Heart right ventricle (tissue), 16 donors: ENCODE results near the gene HMCN2. TPM values are rescaled to one million over a fixed set of nuclear protein-coding genes. Genes with fewer than 3 reads are reported as not detected.

Source experiments
- ATAC-seq, 8 donors: fragments of 200-7000 bp; cut with Tn5 transposase; one replicate each; pipeline ENCODE4 v1.9.1; 2020; ENCODE audit warnings: mild to moderate bottlenecking in 8 of 8, moderate library complexity in 8 of 8, moderate number of reproducible peaks in 1 of 8
- DNase-seq, 2 donors: peaks; one replicate each; pipeline ENCODE4 v3.0.0-alpha.2; 2020
- H3K27ac ChIP-seq, 10 donors: fragments of 200-600 bp; sonication (generic) in 2 of 10; one replicate each; pipeline versions ENCODE4 v1.5.0 to v1.8.0; 2020 to 2022; ENCODE audit warnings: mild to moderate bottlenecking in 3 of 10
- H3K27me3 ChIP-seq, 7 donors: fragments of 200-600 bp; one replicate each; pipeline ENCODE4 v1.8.0; 2021 to 2022; ENCODE audit warnings: mild to moderate bottlenecking in 2 of 7
- H3K36me3 ChIP-seq, 9 donors: fragments of 200-600 bp; sonication (generic) in 1 of 9; one replicate each; pipeline versions ENCODE4 v1.5.0 to v1.8.0; 2020 to 2022; ENCODE audit warnings: mild to moderate bottlenecking in 2 of 9
- H3K4me1 ChIP-seq, 9 donors: fragments of 200-600 bp; sonication (generic) in 1 of 9; one replicate each; pipeline versions ENCODE4 v1.5.0 to v1.8.0; 2020 to 2022; ENCODE audit warnings: mild to moderate bottlenecking in 4 of 9
- H3K4me3 ChIP-seq, 10 donors: fragments of 200-600 bp; sonication (generic) in 2 of 10; one replicate each; pipeline versions ENCODE4 v1.5.0 to v1.8.0; 2020 to 2022; ENCODE audit warnings: mild to moderate bottlenecking in 7 of 10, moderate library complexity in 2 of 10
- H3K9me3 ChIP-seq, 11 donors: fragments of 200-600 bp in 10 of 11; sonication (generic) in 2 of 11; one replicate each; pipeline versions ENCODE4 v1.5.0 to v1.8.0; 2013 to 2022; ENCODE audit warnings: mild to moderate bottlenecking in 2 of 11, control low read depth in 1 of 11, moderate library complexity in 1 of 11
- WGBS, 2 donors: extraction: QIAGEN DNeasy Blood & Tissue Kit; methylation state at CpG; one replicate each; pipeline ENCODE4 v1.1.7; 2013; ENCODE audit warnings: inconsistent platforms in 1 of 2; 5-methylcytosine and 5-hydroxymethylcytosine counted together
- intact Hi-C, 10 donors: fragments of 100-400 bp; cut with DNase I; formaldehyde crosslinking; loops; one replicate each; pipeline versions ENCODE4 v1.11.1 to v1.14.2; 2022
- polyA plus RNA-seq, 2 donors: library from polyadenylated mRNA; stranded (reverse); fragments of 200-250 nt; gene quantifications; one replicate each; pipeline ENCODE4 v1.2.3, GENCODE V29; 2013
- total RNA-seq, 10 donors: library from RNA; stranded (reverse); fragmentation: NEBNext Ultra II Directional in 3 of 10; extraction: Animal tissue kit (Norgen Biotek cat#: 25700) in 3 of 10; gene quantifications; one replicate each; pipeline versions ENCODE4 v1.2.1 to v1.2.4, GENCODE V29; 2021 to 2023
- TF ChIP-seq, protein P1 (sequence below), 9 donors: fragments of 200-600 bp; sonication (generic) in 2 of 9; IDR thresholded peaks; one replicate each; pipeline versions ENCODE4 v1.5.0 to v1.8.0; 2021 to 2022; ENCODE audit warnings: antibody characterized with exemption in 9 of 9, mild to moderate bottlenecking in 5 of 9, moderate library complexity in 1 of 9
- donor health status: Arrhythmogenic right ventricular cardiomyopathy.
- donor health status: ischemic (EF 13 %, LVEDD 7.1; RV severe dilation, severe dysfunction).
- donor health status: healthy with polysubstance abuse.
- donor health status: DM: no; HTN: yes; CAD: no.
- donor health status: DM: no; HTN: no; CAD: no.
- donor health status: ischemic (EF 25% LVEDD 6.9; RV normal size, moderate dysfunction).
- donor health status: ischemic (EF 25% LVEDD 5.7; RV mildly dilated, moderate dysfunction).
- donor health status: healthy.
- donor health status: DM: yes; HTN: yes; CAD: no.
- donor health status: Ischemic cardiomyopathy.
- donor health status: ischemic (EF 35%, LVEDD 5.7; RV mildly dilated, moderate dysfunction).
- donor health status: nonischemic (EF 11% LVEDD 7.7; RV severe dilation, severe dysfunction).
- donor health status: DM: yes; HTN: yes; CAD: no.
- donor health status: PGD.
- donor health status: ischemic (EF 29% LVEDD 5.4; RV normal size, mild dysfunction).
- donor health status: nonischemic (EF 23%, LVEDD 6.1; RV moderate dilation, normal function).

The HMCN2 gene
- total and polyA plus RNA-seq, 12 donors = 2.6 to 10.2 (median 4.9) TPM

DNA sequence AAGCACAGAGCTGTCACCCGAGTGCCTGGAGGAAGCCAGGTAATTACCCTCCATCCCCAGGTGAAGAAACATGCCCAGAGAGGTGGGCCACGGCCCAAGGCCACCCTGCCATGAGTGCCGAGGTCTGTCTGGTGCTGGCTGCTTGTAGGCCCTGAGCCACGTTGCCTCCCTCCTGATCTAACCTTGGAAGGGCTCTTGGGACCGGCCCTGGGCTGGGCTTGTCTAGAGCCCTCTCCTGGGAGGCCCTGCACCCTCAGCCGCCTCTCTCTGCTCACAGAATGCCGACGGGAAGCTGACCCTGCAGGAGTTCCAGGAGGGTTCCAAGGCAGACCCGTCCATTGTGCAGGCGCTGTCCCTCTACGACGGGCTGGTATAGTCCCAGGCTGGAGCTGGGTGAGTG, 39.4 kb upstream of the HMCN2 start:
- ATAC-seq (no peak), DNase-seq (no peak)
- H3K36me3 ChIP-seq = peaks cover 0 to 11% (median 0%) of the 10 kb centered on the region in 9 donors

DNA sequence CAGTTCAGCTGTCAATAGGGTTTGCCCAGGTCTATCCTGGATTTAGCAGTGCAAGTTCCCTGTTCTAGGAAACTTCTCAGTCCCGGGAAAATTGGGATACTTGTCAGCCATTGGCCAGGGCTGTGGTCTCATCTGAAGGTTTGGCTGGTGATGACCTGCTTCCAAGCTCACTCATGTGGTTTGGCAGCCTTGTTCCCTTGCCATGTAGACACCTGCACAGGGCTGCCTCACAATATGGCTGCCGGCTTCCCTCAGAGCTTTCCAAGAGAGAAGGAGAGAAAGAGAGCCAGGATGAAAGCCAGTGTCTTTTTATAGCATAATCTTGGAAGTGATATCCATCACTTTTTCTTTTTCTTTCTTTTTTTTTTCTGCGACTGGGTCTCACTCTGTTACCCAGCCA, 37.7 kb upstream of the HMCN2 start:
- ATAC-seq (no peak), DNase-seq (no peak)
- Histone ChIP-seq H3K4me1 (no peaks in the 10 kb centered on the region), H3K27me3 (no peaks in the 10 kb centered on the region), H3K9me3 (peaks cover 0 to 19% (median 11%) of the 10 kb centered on the region in 11 donors), H3K36me3 (peaks cover 0 to 11% (median 0%) of the 10 kb centered on the region in 9 donors), H3K4me3 (no peak overlapping the region), H3K27ac (no peak overlapping the region)
- TF ChIP-seq, protein P1, sequence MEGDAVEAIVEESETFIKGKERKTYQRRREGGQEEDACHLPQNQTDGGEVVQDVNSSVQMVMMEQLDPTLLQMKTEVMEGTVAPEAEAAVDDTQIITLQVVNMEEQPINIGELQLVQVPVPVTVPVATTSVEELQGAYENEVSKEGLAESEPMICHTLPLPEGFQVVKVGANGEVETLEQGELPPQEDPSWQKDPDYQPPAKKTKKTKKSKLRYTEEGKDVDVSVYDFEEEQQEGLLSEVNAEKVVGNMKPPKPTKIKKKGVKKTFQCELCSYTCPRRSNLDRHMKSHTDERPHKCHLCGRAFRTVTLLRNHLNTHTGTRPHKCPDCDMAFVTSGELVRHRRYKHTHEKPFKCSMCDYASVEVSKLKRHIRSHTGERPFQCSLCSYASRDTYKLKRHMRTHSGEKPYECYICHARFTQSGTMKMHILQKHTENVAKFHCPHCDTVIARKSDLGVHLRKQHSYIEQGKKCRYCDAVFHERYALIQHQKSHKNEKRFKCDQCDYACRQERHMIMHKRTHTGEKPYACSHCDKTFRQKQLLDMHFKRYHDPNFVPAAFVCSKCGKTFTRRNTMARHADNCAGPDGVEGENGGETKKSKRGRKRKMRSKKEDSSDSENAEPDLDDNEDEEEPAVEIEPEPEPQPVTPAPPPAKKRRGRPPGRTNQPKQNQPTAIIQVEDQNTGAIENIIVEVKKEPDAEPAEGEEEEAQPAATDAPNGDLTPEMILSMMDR (IDR thresholded peaks at IDR 0.05) = no peak
- 78 to 98% methylated on average over 3 of the region's 3 CpGs for WGBS, 2 donors
- intact Hi-C loops = no loop called here

More for the DNA sequence above, 39.4 kb upstream of the HMCN2 start:
- 93% methylated on average over 12 of the region's 12 CpGs for WGBS, 2 donors
- Histone ChIP-seq H3K27ac (no peak overlapping the region), H3K9me3 (peaks cover 0 to 19% (median 11%) of the 10 kb centered on the region in 11 donors), H3K4me3 (no peak overlapping the region), H3K4me1 (no peaks in the 10 kb centered on the region), H3K27me3 (no peaks in the 10 kb centered on the region)
- TF ChIP-seq, protein P1 (IDR thresholded peaks at IDR 0.05) = no peak
- intact Hi-C loops = no loop called here

DNA sequence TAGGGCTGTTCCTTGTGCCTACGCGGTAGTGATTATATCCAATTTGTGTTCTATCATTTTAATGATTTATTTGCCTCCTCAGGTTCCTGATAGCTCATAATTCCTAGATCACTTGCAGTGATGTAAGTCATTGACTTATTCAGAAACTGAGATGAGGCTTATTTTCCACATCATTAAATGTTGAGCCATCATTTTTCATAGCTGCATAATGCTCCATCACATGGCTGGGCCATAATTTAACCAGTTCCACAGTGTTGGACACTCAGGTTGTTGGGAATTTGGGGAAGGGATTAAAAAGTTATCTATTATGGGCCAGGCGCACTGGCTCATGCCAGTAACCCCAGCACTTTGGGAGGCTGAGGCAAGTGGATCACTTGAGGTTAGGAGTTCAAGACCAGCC, 35.8 kb upstream of the HMCN2 start:
- WGBS, 2 donors = 65 to 83% methylated on average over 3 of the region's 3 CpGs
- Histone ChIP-seq H3K27ac (no peak overlapping the region), H3K9me3 (peaks cover 0 to 19% (median 11%) of the 10 kb centered on the region in 11 donors), H3K4me1 (no peaks in the 10 kb centered on the region), H3K4me3 (no peak overlapping the region), H3K27me3 (no peaks in the 10 kb centered on the region), H3K36me3 (peaks cover 0 to 11% (median 0%) of the 10 kb centered on the region in 9 donors)
- intact Hi-C loops = loop anchor here in 6 of 10 donors (10.0 kb wide), 1 partner anchor 345 kb away; no protein-coding TSS in a partner anchor
- ATAC-seq (no peak), DNase-seq (no peak)
- TF ChIP-seq, protein P1 (IDR thresholded peaks at IDR 0.05) = no peak

DNA sequence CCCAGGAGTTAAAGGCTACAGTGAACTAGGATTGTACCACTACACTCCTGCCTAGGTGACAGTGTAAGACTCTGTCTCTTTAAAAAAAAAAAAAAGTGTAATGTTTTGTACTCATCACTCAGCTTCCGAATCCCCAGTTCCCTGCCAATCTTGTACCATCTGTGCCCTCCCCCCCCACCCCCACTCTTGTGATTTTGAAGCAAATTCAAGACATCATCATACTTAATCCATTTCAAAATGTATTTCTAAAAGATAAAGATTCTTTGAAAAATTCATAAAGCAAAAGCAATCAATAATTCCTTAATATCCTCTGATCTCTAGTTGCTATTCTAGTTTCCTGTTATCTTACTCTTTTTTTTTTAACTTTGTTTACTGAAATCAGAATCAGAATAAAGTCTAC, 34.9 kb upstream of the HMCN2 start:
- Histone ChIP-seq H3K27ac (no peak overlapping the region), H3K9me3 (peaks cover 0 to 19% (median 11%) of the 10 kb centered on the region in 11 donors), H3K4me1 (peaks cover 0 to 3% (median 0%) of the 10 kb centered on the region in 9 donors), H3K4me3 (no peak overlapping the region), H3K36me3 (peaks cover 0 to 11% (median 0%) of the 10 kb centered on the region in 9 donors), H3K27me3 (no peaks in the 10 kb centered on the region)
- ATAC-seq (no peak), DNase-seq (no peak)
- TF ChIP-seq, protein P1 (IDR thresholded peaks at IDR 0.05) = no peak
- whole genome bisulfite sequencing, 2 donors = 39 to 71% methylated on average over 1 of the region's 1 CpG
- intact Hi-C loops = loop anchor here in 6 of 10 donors (10.0 kb wide), 1 partner anchor 346 kb away; no protein-coding TSS in a partner anchor
